GM18526 (cell line): ENCODE measurements around the gene CCDC157.

Experiments used
- POLR2A ChIP-seq: IDR thresholded peaks from 3 replicates; pipeline ENCODE4 v1.6.1; 2011; ENCODE audit not compliant: insufficient read length; ENCODE audit errors: extremely low read depth

Gene CCDC157

GRCh38 chr22:30424534-30425326 lies 67.9 kb downstream of the CCDC157 start:
- TF ChIP-seq POLR2A, result no peak

DNA sequence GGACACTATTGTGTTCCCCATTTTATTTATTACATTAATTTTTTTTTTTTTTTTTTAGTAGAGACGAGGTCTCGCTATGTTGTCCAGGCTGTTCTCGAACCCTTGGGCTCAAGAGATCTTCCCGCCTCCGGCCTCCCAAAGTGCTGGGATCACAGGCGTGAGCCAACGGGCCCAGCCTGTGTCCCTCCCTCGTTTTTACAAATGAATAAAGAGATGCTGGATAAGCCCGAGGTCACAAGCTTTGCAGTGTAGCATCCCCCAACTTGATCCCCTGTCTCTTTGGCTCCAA lies 68.5 kb downstream of the CCDC157 start:
- TF ChIP-seq POLR2A, result no peak

- TF ChIP-seq POLR2A, result peak; percentile 56
Measured at GRCh38 chr22:30425616-30426387, 69.0 kb downstream of the CCDC157 start, which contains the start of gene MTFP1. Gene MTFP1 (plus strand): TSS chr22:30425768. CDS start chr22:30425880, 112 bp downstream.
